A204.1 (cell line): ENCODE data around the gene CAPN10.

ENCODE experiments used
- FAIRE-seq: peaks from 2 replicates; lab custom pipeline; 2012; peaks lifted over from hg19 to GRCh38; lab: Jason Lieb, UNC

Gene CAPN10

DNA sequence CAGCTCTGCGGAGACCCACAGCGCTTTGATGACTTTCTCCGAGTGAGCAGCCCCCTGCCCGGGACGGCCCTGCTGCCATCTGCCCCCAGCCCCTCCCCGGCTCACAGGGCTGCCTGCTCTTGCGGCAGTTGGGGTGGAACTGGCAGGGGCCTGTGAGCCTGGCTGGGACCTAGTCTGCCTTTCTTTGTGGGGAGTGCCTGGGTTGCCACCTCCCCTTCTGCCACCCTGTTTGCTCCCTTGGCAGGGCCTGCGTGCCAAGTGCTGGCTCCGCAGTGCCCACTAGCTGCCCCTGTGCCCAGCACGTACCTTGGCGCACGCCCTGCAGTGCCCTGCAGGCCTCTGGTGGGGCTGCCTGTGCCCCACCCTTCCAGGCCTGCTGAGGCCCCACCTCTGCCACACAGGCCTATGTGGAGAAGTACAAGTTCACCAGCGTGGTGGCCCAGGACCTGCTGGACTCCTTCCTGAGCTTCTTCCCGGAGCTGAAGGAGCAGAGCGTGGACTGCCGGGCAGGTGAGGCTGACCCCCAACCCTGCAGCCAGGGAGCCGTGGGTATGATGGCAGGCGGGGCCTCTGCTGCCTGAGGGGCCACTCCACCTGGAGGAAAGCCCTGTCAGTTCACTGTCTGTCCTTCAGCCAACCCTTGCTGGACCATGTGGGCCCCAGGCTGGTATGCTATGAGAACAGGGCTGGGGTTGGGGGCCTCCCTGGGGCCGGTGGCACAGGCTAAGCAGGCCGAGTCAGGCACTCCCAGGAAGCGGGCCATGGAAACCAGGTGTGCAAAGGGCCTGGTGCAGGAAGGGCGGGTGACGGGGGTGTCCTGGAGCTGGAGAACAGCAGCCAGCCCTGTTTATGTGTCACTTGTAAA, 11.2 kb upstream of the CAPN10 start:
- no peak for FAIRE-seq

DNA sequence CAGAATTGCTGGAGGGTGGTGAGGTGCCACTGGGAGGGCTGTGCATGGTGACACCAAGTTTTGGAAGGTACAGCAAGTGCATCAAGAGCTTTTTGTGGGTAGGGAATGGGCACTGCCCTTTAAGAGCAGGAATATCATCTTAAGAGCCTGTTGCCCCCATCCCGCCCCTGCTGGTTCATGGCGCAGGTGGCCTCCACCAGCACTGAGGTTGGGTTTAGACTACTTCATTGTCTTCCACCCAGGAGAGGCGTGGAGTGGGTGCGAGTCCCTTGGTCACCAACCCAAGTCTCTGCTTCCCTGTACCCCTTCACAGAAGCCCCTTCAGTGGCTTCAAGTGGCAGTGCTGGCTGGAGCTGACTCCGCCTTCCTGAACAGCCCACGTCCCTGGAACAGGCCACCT, 10.5 kb upstream of the CAPN10 start:
- FAIRE-seq: no peak

GRCh38 chr2:240576436-240577205, 9.9 kb upstream of the CAPN10 start:
- no peak for FAIRE-seq

DNA sequence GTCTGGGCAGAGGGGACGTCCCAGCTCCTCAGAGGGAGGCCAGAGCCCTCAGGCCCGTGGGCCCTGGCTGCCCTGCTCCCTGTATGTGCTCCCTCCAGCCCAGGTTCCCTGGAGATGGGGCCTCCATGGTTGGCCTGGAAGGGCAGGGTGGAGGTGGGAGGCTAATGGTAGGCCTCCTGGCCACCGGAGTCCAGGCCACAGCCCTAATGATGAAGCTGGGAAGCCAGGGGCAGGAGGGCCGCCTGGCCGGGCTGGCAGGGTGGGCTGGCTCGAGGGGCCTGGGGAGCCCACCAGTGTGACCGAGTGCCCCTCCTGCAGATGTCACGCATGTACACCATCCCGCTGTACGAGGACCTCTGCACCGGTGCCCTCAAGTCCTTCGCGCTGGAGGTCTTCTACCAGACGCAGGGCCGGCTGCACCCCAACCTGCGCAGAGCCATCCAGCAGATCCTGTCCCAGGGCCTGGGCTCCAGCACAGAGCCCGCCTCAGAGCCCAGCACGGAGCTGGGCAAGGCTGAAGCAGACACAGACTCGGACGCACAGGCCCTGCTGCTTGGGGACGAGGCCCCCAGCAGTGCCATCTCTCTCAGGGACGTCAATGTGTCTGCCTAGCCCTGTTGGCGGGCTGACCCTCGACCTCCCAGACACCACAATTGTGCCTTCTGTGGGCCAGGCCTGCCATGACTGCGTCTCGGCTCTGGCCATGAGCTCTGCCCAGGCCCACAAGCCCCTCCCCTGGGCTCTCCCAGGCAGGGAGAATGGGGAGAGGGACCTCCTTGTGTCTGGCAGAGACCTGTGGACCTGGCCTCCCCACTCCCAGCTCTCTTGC, 9.0 kb upstream of the CAPN10 start:
- FAIRE-seq: no peak

DNA sequence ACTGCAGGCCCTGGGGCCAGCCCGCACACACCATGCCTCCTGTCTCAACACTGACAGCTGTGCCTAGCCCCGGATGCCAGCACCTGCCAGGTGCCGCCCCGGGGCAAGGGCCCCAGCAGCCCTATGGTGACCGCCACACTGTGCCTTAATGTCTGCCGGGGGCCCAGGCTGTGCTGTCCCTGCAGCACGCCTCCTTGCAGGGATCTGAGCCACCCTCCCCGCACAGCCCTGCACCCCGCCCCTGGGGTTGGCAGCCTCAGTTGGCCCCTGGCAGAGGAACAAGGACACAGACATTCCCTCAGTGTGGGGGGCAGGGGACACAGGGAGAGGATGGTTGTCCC, 8.5 kb upstream of the CAPN10 start:
- FAIRE-seq: no peak

GRCh38 chr2:240578488-240578887, 8.0 kb upstream of the CAPN10 start:
- no peak for FAIRE-seq

GRCh38 chr2:240579071-240579762, 7.3 kb upstream of the CAPN10 start:
- FAIRE-seq: no peak

DNA sequence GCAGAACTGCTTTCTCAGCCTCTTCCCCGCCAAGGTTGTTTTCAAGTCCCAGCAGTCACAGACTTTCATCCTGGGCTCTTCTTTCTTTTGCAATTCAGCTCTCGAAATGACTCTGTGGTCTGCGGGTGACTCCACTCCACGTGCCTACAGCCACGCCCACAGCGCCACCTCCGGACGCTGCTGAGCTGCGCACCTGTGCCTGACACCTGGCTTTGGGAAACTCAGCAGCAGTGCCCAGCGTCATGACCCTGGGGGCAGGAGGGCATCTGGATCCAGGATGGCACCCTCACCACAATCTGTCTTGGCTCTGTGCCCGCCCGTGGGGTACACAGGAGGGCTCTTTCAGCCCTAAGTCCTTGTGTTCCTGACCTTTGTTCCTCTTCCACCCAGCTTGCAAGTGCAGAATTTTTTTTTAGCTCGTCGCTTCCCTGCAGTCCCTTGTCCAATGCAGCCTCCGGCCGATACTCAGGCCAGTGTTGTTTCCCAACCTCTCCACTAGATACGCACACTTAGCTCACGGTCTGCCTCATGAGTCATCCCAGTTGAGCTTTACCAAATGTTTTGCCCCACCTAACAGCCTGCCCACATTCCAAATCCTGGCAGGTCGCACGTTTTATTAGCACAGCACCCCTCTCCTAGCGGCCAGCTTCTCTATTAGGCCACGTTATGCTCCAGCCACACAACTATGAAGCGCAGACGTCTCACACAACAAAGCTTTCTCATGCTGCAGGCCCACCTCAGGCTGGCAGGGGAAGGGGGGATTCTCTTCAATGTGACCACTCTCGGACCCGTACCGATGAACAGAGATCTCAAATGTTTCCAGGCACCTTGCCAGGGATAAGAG, 6.5 kb upstream of the CAPN10 start:
- FAIRE-seq: no peak

DNA sequence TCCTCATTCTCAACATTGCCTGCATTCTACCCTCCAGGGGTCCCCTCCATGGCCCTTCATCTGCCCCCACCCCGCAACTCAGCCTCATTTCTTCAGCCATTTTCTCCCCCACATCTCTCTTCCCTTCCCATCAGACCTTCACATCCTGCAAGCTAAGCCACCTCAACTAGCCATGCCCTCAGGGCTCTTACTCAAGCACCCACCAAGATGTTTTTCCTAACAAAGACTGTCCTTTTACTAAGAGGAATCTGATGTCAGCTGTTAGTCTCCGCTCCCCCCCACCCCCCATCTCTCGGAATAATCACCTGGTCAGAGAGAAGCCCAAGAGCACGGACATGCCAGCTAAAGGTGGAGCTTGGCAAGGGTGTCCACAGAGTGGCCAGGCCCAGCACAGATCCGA, 4.7 kb upstream of the CAPN10 start:
- no peak for FAIRE-seq

DNA sequence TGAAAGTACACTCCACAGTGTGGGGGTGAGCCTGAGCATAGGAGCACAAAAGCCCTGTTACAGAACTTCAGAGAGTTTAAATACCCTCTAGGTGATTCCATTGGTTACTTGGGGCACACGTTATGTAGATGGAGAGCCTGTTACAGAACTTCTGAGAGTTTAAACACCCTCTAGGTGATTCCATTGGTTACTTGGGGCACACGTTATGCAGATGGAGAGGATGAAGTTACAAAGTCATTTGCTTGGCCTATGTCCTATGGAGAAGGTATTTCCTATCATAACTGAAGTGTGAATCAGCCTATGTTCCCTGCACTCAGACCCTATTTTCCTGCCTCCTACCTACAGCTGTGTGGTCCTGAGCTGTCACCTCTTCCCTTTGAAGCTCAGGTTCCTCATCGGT, 3.8 kb upstream of the CAPN10 start:
- FAIRE-seq: peak; percentile 95

DNA sequence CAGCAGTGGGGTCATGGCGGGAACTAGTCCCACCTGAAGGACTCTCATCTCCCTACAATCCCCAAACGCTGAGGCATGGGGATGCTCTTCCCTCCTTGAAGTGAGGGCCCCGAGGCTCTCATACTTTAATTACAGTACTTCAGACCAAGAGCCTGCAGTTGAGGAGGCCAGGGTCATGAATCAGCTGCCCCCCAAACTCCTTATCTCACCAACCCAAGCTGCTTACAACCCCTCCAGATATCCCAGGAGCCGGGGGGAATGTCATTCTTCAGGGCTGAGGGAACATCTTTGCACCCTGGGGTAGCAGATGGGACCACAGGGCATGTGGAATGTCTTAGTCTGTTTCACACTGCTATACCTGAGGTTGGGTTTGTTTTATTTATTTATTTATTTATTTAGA, 2.8 kb upstream of the CAPN10 start:
- no peak for FAIRE-seq

DNA sequence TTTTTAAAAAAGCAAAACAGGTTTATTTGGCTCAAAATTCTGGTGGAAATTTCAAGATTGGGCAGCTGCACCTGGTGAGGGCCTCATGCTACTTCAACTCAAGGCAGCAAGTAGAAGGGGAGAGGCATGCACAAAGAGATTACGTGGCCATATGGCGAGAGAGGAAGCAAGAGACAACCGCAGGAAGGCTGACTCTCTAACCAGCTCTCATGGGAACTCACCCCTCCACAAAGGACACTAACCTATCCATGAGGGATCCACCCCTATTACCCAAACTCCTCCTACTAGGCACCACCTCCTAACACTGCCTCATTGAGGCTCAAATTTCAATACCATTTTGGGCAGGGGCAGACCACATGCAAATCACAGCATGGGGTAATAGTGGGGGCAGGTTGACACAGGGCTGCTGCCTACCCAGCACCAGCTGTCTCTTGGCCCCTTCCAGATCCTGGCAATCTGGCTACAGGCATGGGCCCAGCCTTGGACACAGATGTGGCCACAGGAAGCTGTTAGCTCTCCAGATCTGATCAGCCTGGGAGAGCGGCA, 2.0 kb upstream of the CAPN10 start:
- FAIRE-seq: no peak

DNA sequence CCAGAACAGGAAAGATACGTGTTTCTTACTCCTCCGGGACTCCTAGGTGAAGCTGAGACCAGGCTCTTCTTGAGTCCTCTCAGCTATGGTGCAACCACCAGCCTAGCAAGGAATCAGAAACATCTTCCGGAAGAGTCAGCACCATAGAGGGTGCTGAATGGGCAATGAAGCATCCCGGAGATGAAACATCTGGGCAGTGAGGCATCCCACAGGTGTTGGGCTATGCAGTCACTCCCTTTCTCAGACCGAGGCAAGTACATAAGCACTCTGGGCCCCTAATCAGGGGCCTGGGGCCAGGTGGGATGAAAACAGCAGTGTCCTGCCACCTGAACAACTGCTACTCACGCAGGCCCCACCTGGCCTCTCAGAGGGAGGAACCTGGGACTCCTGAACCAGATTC, 1.4 kb upstream of the CAPN10 start:
- FAIRE-seq: no peak

- no peak for FAIRE-seq
Observed at GRCh38 chr2:240585681-240586197, 795 bp upstream of the CAPN10 start.

GRCh38 chr2:240586919-240587800, 626 bp downstream of the CAPN10 start:
- FAIRE-seq: no peak

DNA sequence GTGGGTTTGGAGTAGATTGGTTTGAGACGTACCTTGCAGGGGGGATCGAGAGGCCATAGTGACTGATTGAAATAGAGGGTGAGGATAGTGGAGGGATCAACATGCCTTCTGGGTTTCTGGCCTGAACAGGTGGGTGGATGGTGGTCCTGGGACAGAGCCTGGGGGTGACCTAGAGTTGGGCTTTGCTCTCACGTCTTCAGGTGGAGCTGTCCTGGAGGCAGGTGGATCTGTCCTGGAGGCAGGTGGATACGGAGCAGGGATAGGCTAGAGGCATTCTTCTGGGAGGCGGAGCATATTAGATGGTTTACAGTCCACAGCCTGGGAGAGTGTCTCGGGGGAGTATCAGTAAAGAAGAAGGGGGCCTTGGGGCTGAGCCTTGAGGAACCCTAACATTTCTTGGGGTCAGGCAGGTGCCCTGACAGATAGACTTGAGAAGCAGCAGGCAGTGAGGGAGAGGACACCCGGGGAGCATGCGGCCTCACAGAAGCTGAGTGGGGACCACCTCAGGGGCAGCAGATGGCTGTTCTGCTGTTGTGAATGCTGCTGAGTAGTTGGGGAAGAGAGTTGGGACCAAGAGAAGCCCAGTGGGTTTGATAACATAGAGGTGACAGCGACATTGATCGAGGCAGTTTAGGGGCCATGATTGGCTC, 1.6 kb downstream of the CAPN10 start:
- FAIRE-seq: no peak

DNA sequence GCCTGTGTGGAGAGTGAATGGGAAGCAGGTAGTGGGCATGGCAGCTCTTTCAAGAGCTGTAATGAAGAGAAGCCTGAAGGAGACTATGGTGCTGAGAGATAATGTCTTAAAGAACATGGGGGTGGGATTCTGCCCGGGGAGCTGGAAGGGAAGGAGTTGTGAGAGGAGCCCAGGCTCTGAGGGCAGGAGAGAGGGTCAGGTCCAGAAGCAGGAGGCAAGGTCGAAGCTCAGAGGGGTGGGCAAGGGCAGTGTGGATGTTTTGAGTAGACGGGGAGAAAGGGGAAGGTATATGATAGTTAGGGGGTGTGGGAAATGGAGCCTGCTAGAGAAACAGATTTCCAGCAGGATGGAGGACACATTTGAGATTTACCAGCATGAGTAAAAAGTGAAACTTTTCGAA, 2.1 kb downstream of the CAPN10 start:
- no peak for FAIRE-seq

DNA sequence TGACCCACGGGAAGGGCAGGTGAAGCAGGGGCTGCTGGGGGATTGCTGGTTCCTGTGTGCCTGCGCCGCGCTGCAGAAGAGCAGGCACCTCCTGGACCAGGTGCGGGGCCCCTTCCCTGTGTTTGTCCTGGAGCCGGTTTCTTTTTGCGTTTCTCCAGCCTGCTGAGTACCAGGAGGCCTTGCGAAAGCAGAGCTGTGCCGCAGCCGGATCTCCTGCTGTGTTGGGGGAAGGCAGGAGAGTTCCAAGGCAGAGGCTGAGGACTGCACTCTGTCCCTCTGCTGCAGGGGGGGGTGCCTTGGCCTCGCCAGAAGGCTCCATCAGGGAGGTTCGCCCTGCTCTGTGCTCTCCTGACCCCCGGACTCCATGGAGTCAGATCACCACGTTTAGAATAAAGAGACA, 2.8 kb downstream of the CAPN10 start:
- FAIRE-seq: no peak

- no peak for FAIRE-seq
Observed at GRCh38 chr2:240589850-240590525, 3.5 kb downstream of the CAPN10 start.
